WTC11 (cell line): ENCODE measurements around the gene WAC. TPM values are rescaled to one million over a fixed set of nuclear protein-coding genes. Genes with fewer than 3 reads are reported as not detected.

Experiments
- ATAC-seq: fragments of 200-7000 bp; cut with Tn5 transposase; 2 replicates; pipeline ENCODE4 v1.10.0; 2021; ENCODE audit warnings: mild to moderate bottlenecking, moderate library complexity
- CTCF ChIA-PET: fragments of 300-600 bp; sonication (Branson Sonifier 250); formaldehyde crosslinking; loops from one replicate; lab custom pipeline; 2021; ENCODE audit warnings: antibody characterized with exemption; lab: Charles Lee
- POLR2A ChIA-PET: fragments of 350-600 bp; sonication (Branson Sonifier 250); formaldehyde crosslinking; loops from one replicate; lab custom pipeline; 2021; ENCODE audit warnings: antibody characterized with exemption; lab: Charles Lee
- DNase-seq: peaks from one replicate; pipeline ENCODE4 v3.0.0; 2021; ENCODE audit warnings: low spot score
- H3K27ac Mint-ChIP-seq: 2 replicates; pipeline ENCODE4 v1.8.0; 2021; ENCODE audit warnings: mixed read lengths
- H3K27me3 Mint-ChIP-seq: 2 replicates; pipeline ENCODE4 v1.8.0; 2021; ENCODE audit warnings: low read depth, mild to moderate bottlenecking, moderate library complexity, mixed read lengths
- H3K36me3 Mint-ChIP-seq: 2 replicates; pipeline ENCODE4 v1.8.0; 2021; ENCODE audit warnings: mixed read lengths
- H3K4me1 Mint-ChIP-seq: 2 replicates; pipeline ENCODE4 v1.8.0; 2022; ENCODE audit warnings: mixed read lengths
- H3K4me3 Mint-ChIP-seq: 2 replicates; pipeline ENCODE4 v1.8.0; 2021; ENCODE audit warnings: mild to moderate bottlenecking, moderate library complexity, mixed read lengths
- H3K9me3 Mint-ChIP-seq: 2 replicates; pipeline ENCODE4 v1.8.0; 2021; ENCODE audit warnings: mixed read lengths
- CBFB ChIP-seq: sonication (generic); formaldehyde crosslinking; IDR thresholded peaks from 2 replicates; pipeline ENCODE4 v1.8.1; 2022; ENCODE audit warnings: mild to moderate bottlenecking, low read depth, missing genetic modification reagents
- CREM ChIP-seq: sonication (generic); formaldehyde crosslinking; IDR thresholded peaks from 2 replicates; pipeline ENCODE4 v1.8.1; 2022; ENCODE audit warnings: mild to moderate bottlenecking, missing genetic modification reagents, moderate library complexity
- EMX1 ChIP-seq: fragments of 250-450 bp; sonication (Bioruptor Pico); IDR thresholded peaks from 2 replicates; pipeline ENCODE4 v1.8.0; 2021; ENCODE audit warnings: mild to moderate bottlenecking
- FOXK1 ChIP-seq: sonication (generic); formaldehyde crosslinking; IDR thresholded peaks from 2 replicates; pipeline ENCODE4 v1.8.0; 2022; ENCODE audit warnings: mild to moderate bottlenecking, moderate library complexity, missing genetic modification reagents
- FOXP1 ChIP-seq: sonication (generic); formaldehyde crosslinking; IDR thresholded peaks from 2 replicates; pipeline ENCODE4 v1.8.0; 2022; ENCODE audit warnings: missing genetic modification reagents, mild to moderate bottlenecking, moderate library complexity, borderline replicate concordance
- MYBL2 ChIP-seq: sonication (generic); formaldehyde crosslinking; IDR thresholded peaks from 2 replicates; pipeline ENCODE4 v1.8.1; 2023; ENCODE audit warnings: mild to moderate bottlenecking, moderate library complexity, missing genetic modification reagents
- NFE2L1 ChIP-seq: sonication (generic); formaldehyde crosslinking; IDR thresholded peaks from 2 replicates; pipeline ENCODE4 v1.8.1; 2023; ENCODE audit warnings: missing genetic modification reagents
- PRRX2 ChIP-seq: fragments of 250-450 bp; sonication (Bioruptor Pico); IDR thresholded peaks from 2 replicates; pipeline ENCODE4 v1.8.0; 2021; ENCODE audit warnings: mild to moderate bottlenecking
- SMAD3 ChIP-seq: sonication (generic); formaldehyde crosslinking; IDR thresholded peaks from 2 replicates; pipeline ENCODE4 v1.8.0; 2022; ENCODE audit warnings: missing genetic modification reagents, mild to moderate bottlenecking, borderline replicate concordance
- SP1 ChIP-seq: sonication (generic); formaldehyde crosslinking; conservative IDR thresholded peaks from 2 replicates; pipeline ENCODE4 v1.8.1; 2022; ENCODE audit warnings: missing genetic modification reagents
- TEAD4 ChIP-seq: sonication (generic); formaldehyde crosslinking; IDR thresholded peaks from 2 replicates; pipeline ENCODE4 v1.8.0; 2022; ENCODE audit warnings: mild to moderate bottlenecking, missing genetic modification reagents
- ZNF263 ChIP-seq: sonication (generic); formaldehyde crosslinking; IDR thresholded peaks from 2 replicates; pipeline ENCODE4 v1.8.1; 2022; ENCODE audit warnings: low read depth, mild to moderate bottlenecking, moderate library complexity, missing genetic modification reagents
- ZNF317 ChIP-seq: sonication (generic); formaldehyde crosslinking; IDR thresholded peaks from 2 replicates; pipeline ENCODE4 v1.8.1; 2023; ENCODE audit warnings: low read depth, mild to moderate bottlenecking, moderate library complexity, missing genetic modification reagents, borderline replicate concordance
- ZNF396 ChIP-seq: fragments of 250-450 bp; sonication (Bioruptor Pico); IDR thresholded peaks from 2 replicates; pipeline ENCODE4 v1.8.0; 2021; ENCODE audit warnings: mild to moderate bottlenecking, moderate library complexity, borderline replicate concordance
- total RNA-seq: library from RNA; stranded (reverse); gene quantifications from 3 replicates; pipeline ENCODE4 v1.2.3, GENCODE V29; 2021
- TF ChIP-seq, protein P1 (sequence below): sonication (generic); formaldehyde crosslinking; IDR thresholded peaks from 2 replicates; pipeline ENCODE4 v1.8.1; 2022; ENCODE audit warnings: low read depth, missing genetic modification reagents, borderline replicate concordance
- TF ChIP-seq, protein P2 (sequence below): sonication (generic); formaldehyde crosslinking; IDR thresholded peaks from 2 replicates; pipeline ENCODE4 v1.8.0; 2022; ENCODE audit warnings: missing genetic modification reagents
- TF ChIP-seq, protein P3 (sequence below): sonication (generic); formaldehyde crosslinking; conservative IDR thresholded peaks from 2 replicates; pipeline ENCODE4 v1.8.1; 2022; ENCODE audit warnings: mild to moderate bottlenecking, missing genetic modification reagents
- TF ChIP-seq, protein P4 (sequence below): sonication (generic); formaldehyde crosslinking; IDR thresholded peaks from 2 replicates; pipeline ENCODE4 v1.8.1; 2023; ENCODE audit warnings: mild to moderate bottlenecking, missing genetic modification reagents, borderline replicate concordance

WAC gene
- total RNA-seq, 1 experiment from 2014 or later = 108 TPM

DNA sequence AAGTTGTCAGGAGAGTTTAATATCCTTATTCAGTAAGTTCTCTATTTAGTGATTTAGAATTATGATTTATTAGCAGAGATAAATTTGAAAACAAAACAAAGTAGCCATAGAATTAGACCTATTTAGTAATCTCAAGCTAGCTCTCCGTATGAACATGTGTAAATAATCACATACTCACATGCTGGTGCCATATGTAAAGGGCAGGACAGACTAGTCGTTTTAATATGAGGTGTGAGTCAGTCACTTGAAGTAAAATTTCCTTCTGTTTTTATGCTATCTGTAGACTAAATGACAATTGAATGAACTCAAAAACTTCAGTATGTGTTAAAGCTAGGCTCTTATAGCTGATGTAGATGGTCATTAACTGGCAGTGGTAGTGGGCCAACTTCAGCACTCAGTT is 67.1 kb downstream of the WAC start:
- no peaks in the 10 kb centered on the region for H3K27me3 Mint-ChIP-seq
- no peak for ATAC-seq
- H3K36me3 Mint-ChIP-seq = peaks cover 19% of the 10 kb centered on the region
- TF ChIP-seq, protein P1, sequence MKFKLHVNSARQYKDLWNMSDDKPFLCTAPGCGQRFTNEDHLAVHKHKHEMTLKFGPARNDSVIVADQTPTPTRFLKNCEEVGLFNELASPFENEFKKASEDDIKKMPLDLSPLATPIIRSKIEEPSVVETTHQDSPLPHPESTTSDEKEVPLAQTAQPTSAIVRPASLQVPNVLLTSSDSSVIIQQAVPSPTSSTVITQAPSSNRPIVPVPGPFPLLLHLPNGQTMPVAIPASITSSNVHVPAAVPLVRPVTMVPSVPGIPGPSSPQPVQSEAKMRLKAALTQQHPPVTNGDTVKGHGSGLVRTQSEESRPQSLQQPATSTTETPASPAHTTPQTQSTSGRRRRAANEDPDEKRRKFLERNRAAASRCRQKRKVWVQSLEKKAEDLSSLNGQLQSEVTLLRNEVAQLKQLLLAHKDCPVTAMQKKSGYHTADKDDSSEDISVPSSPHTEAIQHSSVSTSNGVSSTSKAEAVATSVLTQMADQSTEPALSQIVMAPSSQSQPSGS (CRISPR knock-in tag) = no peak
- no peak for TF ChIP-seq PRRX2 (CRISPR knock-in tag)
- TF ChIP-seq EMX1 (CRISPR knock-in tag) = no peak
- no peak for TF ChIP-seq SMAD3 (CRISPR knock-in tag)
- no peak for TF ChIP-seq ZNF263 (CRISPR knock-in tag)
- TF ChIP-seq, protein P2, sequence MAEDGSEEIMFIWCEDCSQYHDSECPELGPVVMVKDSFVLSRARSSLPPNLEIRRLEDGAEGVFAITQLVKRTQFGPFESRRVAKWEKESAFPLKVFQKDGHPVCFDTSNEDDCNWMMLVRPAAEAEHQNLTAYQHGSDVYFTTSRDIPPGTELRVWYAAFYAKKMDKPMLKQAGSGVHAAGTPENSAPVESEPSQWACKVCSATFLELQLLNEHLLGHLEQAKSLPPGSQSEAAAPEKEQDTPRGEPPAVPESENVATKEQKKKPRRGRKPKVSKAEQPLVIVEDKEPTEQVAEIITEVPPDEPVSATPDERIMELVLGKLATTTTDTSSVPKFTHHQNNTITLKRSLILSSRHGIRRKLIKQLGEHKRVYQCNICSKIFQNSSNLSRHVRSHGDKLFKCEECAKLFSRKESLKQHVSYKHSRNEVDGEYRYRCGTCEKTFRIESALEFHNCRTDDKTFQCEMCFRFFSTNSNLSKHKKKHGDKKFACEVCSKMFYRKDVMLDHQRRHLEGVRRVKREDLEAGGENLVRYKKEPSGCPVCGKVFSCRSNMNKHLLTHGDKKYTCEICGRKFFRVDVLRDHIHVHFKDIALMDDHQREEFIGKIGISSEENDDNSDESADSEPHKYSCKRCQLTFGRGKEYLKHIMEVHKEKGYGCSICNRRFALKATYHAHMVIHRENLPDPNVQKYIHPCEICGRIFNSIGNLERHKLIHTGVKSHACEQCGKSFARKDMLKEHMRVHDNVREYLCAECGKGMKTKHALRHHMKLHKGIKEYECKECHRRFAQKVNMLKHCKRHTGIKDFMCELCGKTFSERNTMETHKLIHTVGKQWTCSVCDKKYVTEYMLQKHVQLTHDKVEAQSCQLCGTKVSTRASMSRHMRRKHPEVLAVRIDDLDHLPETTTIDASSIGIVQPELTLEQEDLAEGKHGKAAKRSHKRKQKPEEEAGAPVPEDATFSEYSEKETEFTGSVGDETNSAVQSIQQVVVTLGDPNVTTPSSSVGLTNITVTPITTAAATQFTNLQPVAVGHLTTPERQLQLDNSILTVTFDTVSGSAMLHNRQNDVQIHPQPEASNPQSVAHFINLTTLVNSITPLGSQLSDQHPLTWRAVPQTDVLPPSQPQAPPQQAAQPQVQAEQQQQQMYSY (CRISPR knock-in tag) = no peak
- TF ChIP-seq, protein P3, sequence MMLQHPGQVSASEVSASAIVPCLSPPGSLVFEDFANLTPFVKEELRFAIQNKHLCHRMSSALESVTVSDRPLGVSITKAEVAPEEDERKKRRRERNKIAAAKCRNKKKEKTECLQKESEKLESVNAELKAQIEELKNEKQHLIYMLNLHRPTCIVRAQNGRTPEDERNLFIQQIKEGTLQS (CRISPR knock-in tag) = no peak
- no peak for TF ChIP-seq ZNF317 (CRISPR knock-in tag)
- no peak for TF ChIP-seq CREM (CRISPR knock-in tag)
- H3K4me3 Mint-ChIP-seq = no peak overlapping the region
- POLR2A ChIA-PET = no interaction called here
- H3K27ac Mint-ChIP-seq = no peak overlapping the region
- CTCF ChIA-PET = no interaction called here
- no peak for DNase-seq
- peaks cover 13% of the 10 kb centered on the region for H3K4me1 Mint-ChIP-seq
- H3K9me3 Mint-ChIP-seq = no peaks in the 10 kb centered on the region

DNA sequence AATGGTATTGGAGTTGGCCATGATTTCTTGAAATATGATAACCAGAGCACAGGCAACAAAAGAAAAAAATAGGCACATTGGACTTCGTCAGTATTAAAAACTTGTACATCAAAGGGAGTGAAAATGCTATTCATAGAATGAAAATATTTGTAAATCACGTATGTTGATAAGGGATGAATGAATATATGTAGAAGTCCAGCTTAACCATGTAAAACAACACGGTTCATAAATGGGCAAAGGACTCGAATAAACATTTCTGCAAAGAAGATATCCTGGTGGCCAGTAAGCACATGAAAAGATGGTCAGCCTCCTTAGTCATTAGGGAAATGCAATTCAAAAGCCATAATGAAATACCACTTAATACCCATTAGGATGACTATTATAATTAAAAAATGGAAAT is 68.1 kb downstream of the WAC start:
- ChIA-PET POLR2A (no interaction called here), CTCF (no interaction called here)
- H3K4me3 Mint-ChIP-seq = no peak overlapping the region
- ATAC-seq = no peak
- H3K36me3 Mint-ChIP-seq = peaks cover 15% of the 10 kb centered on the region
- no peak overlapping the region; the same call in 1 of the 2 replicates for H3K27ac Mint-ChIP-seq
- no peak for DNase-seq
- no peaks in the 10 kb centered on the region for H3K27me3 Mint-ChIP-seq
- no peak for TF ChIP-seq TEAD4 (CRISPR knock-in tag)
- TF ChIP-seq ZNF396 = no peak
- no peak for TF ChIP-seq FOXP1 (CRISPR knock-in tag)
- H3K4me1 Mint-ChIP-seq = peaks cover 7% of the 10 kb centered on the region
- no peaks in the 10 kb centered on the region for H3K9me3 Mint-ChIP-seq

DNA sequence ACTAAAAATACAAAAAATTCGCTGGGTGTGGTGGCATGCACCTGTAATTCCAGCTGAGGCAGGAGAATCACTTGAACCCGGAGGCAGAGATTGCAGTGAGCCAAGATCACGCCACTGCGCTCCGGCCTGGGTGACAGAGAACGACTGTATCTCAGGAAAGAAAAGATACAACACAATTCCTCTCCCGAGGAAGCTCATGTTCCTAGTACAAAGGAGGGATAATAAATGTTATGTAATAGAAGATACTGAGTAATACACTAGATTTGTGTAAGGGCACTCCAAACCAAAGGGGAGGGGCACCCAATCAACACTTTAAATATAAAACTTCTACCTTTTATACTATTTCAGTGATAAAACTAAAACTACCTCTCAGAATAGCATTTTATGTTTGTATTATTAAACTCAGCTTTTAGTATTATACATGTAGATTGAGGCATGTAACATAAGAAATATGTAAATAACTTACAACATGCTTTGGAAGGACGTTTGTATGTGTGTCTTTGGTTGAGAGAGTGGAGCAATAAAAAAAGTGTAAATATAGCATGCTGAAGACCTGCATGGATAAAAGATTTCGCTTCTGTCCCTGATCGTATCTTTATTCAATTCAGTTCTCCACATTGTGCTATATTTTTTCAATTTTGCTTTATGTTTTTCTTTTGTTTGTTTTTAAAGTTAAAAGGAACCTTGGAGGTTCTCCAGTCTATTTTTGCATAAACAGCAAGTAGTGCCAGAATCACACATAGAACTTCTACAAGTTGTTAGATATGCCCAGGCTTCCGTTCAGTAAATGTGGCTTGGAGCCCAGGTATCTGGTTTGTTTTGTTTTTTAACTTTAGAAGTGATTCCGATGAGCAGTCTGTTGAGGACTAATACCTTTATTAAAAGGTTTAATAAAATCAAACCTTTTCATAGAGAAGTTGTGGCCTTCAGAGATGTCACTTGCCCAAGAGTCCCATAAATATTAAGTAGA is 71.9 kb downstream of the WAC start:
- H3K36me3 Mint-ChIP-seq = peaks cover 22% of the 10 kb centered on the region
- no peak for TF ChIP-seq MYBL2 (CRISPR knock-in tag)
- no peak overlapping the region for H3K27ac Mint-ChIP-seq
- no peak overlapping the region for H3K4me3 Mint-ChIP-seq
- H3K27me3 Mint-ChIP-seq = no peaks in the 10 kb centered on the region
- DNase-seq = no peak
- ChIA-PET POLR2A (no interaction called here), CTCF (no interaction called here)
- no peaks in the 10 kb centered on the region for H3K4me1 Mint-ChIP-seq
- H3K9me3 Mint-ChIP-seq = no peaks in the 10 kb centered on the region
- ATAC-seq = no peak

DNA sequence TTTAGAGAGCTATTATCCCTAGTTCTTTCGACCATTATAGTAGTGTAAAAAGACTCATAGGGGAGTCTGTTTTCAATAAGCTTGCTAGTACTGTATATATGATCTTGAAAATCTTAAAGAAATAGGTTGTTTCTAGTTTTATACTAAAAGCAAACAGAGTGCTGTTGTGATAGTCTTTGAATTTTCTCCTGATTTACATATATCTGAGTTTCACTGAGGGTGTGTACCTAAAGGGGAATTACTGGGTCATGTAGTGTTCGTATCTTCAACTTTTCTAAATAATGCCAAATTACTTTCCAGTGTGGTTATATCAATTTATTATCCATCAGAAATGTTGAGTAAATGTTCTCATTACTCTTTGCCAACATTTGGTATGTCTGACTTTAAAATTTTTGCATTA is 73.7 kb downstream of the WAC start:
- POLR2A ChIA-PET = interaction anchor here (0.7 kb wide), 1 partner anchor 545 kb away, joined by 3 read pairs; no protein-coding TSS in a partner anchor
- Mint-ChIP-seq H3K36me3 (peaks cover 39% of the 10 kb centered on the region), H3K4me3 (no peak overlapping the region), H3K27ac (no peak overlapping the region), H3K27me3 (no peaks in the 10 kb centered on the region), H3K4me1 (no peaks in the 10 kb centered on the region), H3K9me3 (no peaks in the 10 kb centered on the region)
- CTCF ChIA-PET = no interaction called here
- DNase-seq (no peak), ATAC-seq (no peak)
- TF ChIP-seq, protein P4, sequence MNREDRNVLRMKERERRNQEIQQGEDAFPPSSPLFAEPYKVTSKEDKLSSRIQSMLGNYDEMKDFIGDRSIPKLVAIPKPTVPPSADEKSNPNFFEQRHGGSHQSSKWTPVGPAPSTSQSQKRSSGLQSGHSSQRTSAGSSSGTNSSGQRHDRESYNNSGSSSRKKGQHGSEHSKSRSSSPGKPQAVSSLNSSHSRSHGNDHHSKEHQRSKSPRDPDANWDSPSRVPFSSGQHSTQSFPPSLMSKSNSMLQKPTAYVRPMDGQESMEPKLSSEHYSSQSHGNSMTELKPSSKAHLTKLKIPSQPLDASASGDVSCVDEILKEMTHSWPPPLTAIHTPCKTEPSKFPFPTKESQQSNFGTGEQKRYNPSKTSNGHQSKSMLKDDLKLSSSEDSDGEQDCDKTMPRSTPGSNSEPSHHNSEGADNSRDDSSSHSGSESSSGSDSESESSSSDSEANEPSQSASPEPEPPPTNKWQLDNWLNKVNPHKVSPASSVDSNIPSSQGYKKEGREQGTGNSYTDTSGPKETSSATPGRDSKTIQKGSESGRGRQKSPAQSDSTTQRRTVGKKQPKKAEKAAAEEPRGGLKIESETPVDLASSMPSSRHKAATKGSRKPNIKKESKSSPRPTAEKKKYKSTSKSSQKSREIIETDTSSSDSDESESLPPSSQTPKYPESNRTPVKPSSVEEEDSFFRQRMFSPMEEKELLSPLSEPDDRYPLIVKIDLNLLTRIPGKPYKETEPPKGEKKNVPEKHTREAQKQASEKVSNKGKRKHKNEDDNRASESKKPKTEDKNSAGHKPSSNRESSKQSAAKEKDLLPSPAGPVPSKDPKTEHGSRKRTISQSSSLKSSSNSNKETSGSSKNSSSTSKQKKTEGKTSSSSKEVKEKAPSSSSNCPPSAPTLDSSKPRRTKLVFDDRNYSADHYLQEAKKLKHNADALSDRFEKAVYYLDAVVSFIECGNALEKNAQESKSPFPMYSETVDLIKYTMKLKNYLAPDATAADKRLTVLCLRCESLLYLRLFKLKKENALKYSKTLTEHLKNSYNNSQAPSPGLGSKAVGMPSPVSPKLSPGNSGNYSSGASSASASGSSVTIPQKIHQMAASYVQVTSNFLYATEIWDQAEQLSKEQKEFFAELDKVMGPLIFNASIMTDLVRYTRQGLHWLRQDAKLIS (CRISPR knock-in tag) = no peak
- TF ChIP-seq SP1 (CRISPR knock-in tag) (no peak), FOXK1 (no peak), CBFB (no peak), NFE2L1 (CRISPR knock-in tag) (no peak)
